ENCODE data around the gene CPSF2.

CPSF2 gene

DNA sequence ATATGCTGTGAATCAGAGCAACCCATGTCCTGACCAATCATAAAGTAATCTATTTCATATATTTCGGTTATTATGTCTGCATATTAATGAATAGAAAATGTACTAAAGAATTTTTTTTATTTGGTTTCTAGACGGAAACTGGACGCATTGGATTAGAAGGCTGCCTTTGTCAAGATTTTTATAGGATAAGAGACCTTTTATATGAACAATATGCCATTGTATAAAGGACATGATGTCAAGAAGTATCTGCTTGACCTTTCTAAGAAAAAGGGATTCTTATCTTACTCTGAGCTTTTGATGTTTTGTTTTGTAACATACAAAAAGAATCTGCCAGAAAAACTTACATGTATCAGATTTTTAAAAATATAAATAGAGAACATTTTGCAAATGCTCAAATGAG is 39.8 kb downstream of the CPSF2 start:
- Histone ChIP-seq H3F3A (ENCODE audit: control insufficient read depth, insufficient read depth) (no peaks in the 10 kb centered on the region; the same call in 1 of the 2 replicates), H3K4me2 (ENCODE audit: low read length) (no peak overlapping the region), H3K79me2 (ENCODE audit: control insufficient read depth, low read length) (no peaks in the 10 kb centered on the region), H3K4me1 (ENCODE audit: control insufficient read depth, low read length) (no peaks in the 10 kb centered on the region), H3K27ac (ENCODE audit: low read depth, low read length) (no peak overlapping the region), H3K9me3 (ENCODE audit: control insufficient read depth, insufficient read depth, low read length) (no peaks in the 10 kb centered on the region), H3K27me3 (ENCODE audit: control insufficient read depth, low read length) (no peaks in the 10 kb centered on the region), H3K4me3 (ENCODE audit: low read length) (no peak overlapping the region), H3K36me3 (ENCODE audit: control insufficient read depth, low read length) (peaks cover 88% of the 10 kb centered on the region), H4K20me1 (ENCODE audit: control insufficient read depth, insufficient read depth, low read depth, low read length) (no peaks in the 10 kb centered on the region), H3K9me2 (replicated peaks; ENCODE audit: control insufficient read depth, low read length) (no peaks in the 10 kb centered on the region)
- TF ChIP-seq EZH2phosphoT487 (IDR thresholded peaks at IDR 0.05; ENCODE audit: borderline replicate concordance, low read length) (no peak), CTCF (IDR thresholded peaks at IDR 0.05; ENCODE audit: low read depth, low read length, poor library complexity, severe bottlenecking) (no peak)

DNA sequence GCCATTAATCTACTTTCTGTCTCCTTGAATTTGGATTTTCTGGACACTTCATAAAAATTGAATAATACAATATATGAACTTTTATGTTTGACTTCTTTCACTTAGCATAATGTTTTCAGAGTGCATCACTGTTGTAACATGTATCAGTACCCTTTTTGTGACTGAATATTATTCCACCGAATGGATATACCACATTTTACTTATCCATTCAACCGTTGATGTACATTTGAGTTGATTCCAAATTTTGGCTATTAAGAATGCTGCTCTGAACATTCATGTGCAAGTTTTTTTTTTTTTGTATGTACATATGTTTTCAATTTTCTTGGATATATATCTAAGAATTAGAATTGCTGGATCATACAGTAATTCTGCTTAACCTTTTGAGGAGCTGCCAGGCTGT is 43.2 kb downstream of the CPSF2 start:
- Histone ChIP-seq H3K4me2 (ENCODE audit: low read length) (no peak overlapping the region), H3F3A (ENCODE audit: control insufficient read depth, insufficient read depth) (no peaks in the 10 kb centered on the region; the same call in 1 of the 2 replicates), H3K9me2 (replicated peaks; ENCODE audit: control insufficient read depth, low read length) (no peaks in the 10 kb centered on the region), H3K27ac (ENCODE audit: low read depth, low read length) (no peak overlapping the region), H3K27me3 (ENCODE audit: control insufficient read depth, low read length) (no peaks in the 10 kb centered on the region), H3K79me2 (ENCODE audit: control insufficient read depth, low read length) (no peaks in the 10 kb centered on the region), H3K4me3 (ENCODE audit: low read length) (no peak overlapping the region), H3K9me3 (ENCODE audit: control insufficient read depth, insufficient read depth, low read length) (no peaks in the 10 kb centered on the region), H4K20me1 (ENCODE audit: control insufficient read depth, insufficient read depth, low read depth, low read length) (no peaks in the 10 kb centered on the region), H3K36me3 (ENCODE audit: control insufficient read depth, low read length) (peaks cover 54% of the 10 kb centered on the region), H3K4me1 (ENCODE audit: control insufficient read depth, low read length) (no peaks in the 10 kb centered on the region)
- TF ChIP-seq CTCF (IDR thresholded peaks at IDR 0.05; ENCODE audit: low read depth, low read length, poor library complexity, severe bottlenecking): no peak

GRCh38 chr14:92173668-92174067 is 51.9 kb downstream of the CPSF2 start:
- Histone ChIP-seq H3K4me1 (ENCODE audit: control insufficient read depth, low read length) (no peaks in the 10 kb centered on the region), H3K4me3 (ENCODE audit: low read length) (no peak overlapping the region), H3K9me3 (ENCODE audit: control insufficient read depth, insufficient read depth, low read length) (no peaks in the 10 kb centered on the region), H3K36me3 (ENCODE audit: control insufficient read depth, low read length) (no peaks in the 10 kb centered on the region), H3K79me2 (ENCODE audit: control insufficient read depth, low read length) (no peaks in the 10 kb centered on the region), H3K27me3 (ENCODE audit: control insufficient read depth, low read length) (no peaks in the 10 kb centered on the region), H3K4me2 (ENCODE audit: low read length) (no peak overlapping the region), H4K20me1 (ENCODE audit: control insufficient read depth, insufficient read depth, low read depth, low read length) (no peaks in the 10 kb centered on the region), H3K27ac (ENCODE audit: low read depth, low read length) (no peak overlapping the region), H3F3A (ENCODE audit: control insufficient read depth, insufficient read depth) (no peaks in the 10 kb centered on the region), H3K9me2 (replicated peaks; ENCODE audit: control insufficient read depth, low read length) (no peaks in the 10 kb centered on the region)
- TF ChIP-seq EZH2phosphoT487 (IDR thresholded peaks at IDR 0.05; ENCODE audit: borderline replicate concordance, low read length) (no peak), CTCF (IDR thresholded peaks at IDR 0.05; ENCODE audit: low read depth, low read length, poor library complexity, severe bottlenecking) (no peak)

DNA sequence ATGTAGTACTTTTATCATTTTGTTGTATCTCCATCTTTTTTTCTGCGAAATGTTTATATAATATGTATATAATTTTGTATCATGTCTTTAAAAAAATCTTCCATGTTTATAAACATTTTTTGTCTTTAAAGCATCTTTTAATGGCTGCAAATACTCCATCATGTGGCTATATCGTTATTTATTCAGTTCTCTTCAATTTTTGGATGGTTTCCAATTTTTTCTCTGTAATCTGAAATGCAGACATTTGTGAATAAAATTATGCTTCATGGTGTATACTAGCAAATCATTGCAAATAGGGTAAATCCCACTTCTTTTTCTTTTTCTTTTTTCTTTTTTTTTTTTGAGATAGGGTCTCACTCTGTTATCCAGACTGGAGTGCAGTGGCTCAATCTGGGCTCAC is 54.0 kb downstream of the CPSF2 start:
- Histone ChIP-seq H3K9me3 (ENCODE audit: control insufficient read depth, insufficient read depth, low read length) (peaks cover 4% of the 10 kb centered on the region; the same call in 1 of the 2 replicates), H4K20me1 (ENCODE audit: control insufficient read depth, insufficient read depth, low read depth, low read length) (no peaks in the 10 kb centered on the region), H3K79me2 (ENCODE audit: control insufficient read depth, low read length) (no peaks in the 10 kb centered on the region), H3K4me2 (ENCODE audit: low read length) (no peak overlapping the region), H3K4me1 (ENCODE audit: control insufficient read depth, low read length) (no peaks in the 10 kb centered on the region), H3K36me3 (ENCODE audit: control insufficient read depth, low read length) (no peaks in the 10 kb centered on the region), H3K4me3 (ENCODE audit: low read length) (no peak overlapping the region), H3K9me2 (replicated peaks; ENCODE audit: control insufficient read depth, low read length) (no peaks in the 10 kb centered on the region), H3F3A (ENCODE audit: control insufficient read depth, insufficient read depth) (no peaks in the 10 kb centered on the region), H3K27me3 (ENCODE audit: control insufficient read depth, low read length) (no peaks in the 10 kb centered on the region), H3K27ac (ENCODE audit: low read depth, low read length) (no peak overlapping the region)
- TF ChIP-seq EZH2phosphoT487 (IDR thresholded peaks at IDR 0.05; ENCODE audit: borderline replicate concordance, low read length): no peak
- TF ChIP-seq CTCF (IDR thresholded peaks at IDR 0.05; ENCODE audit: low read depth, low read length, poor library complexity, severe bottlenecking): no peak
